GM10266 (cell line): Measurements from ENCODE around the gene THYN1.

ENCODE experiments used
- DNase-seq: peaks from one replicate; pipeline ENCODE4 v3.0.0; 2012; ENCODE audit errors: extremely low spot score
- CTCF ChIP-seq: IDR thresholded peaks from 2 replicates; pipeline ENCODE4 v1.5.1; 2012; ENCODE audit warnings: mild to moderate bottlenecking, low read depth; ENCODE audit not compliant: control insufficient read depth, insufficient read depth; ENCODE audit errors: missing control alignments

Gene THYN1

DNA sequence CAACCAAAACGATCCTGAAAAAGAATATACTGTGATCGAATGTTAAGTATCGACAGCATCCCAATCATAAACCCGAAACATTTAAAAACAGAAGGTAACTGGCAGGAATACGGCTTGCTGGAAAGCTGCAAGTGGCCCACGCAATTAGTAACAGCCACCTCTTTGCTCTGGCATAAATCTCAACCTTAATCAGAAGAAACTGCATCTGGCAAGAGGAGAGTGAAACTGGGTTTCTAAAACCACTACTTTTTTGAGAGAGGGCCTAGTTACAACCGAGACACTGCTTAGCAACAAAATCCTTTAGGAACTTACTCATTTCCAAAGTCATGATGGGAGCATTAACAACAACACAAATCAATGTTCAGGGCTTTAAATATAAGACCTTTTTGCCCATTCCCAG lies 37.3 kb downstream of the THYN1 start:
- no peak for DNase-seq
- no peak for TF ChIP-seq CTCF

DNA sequence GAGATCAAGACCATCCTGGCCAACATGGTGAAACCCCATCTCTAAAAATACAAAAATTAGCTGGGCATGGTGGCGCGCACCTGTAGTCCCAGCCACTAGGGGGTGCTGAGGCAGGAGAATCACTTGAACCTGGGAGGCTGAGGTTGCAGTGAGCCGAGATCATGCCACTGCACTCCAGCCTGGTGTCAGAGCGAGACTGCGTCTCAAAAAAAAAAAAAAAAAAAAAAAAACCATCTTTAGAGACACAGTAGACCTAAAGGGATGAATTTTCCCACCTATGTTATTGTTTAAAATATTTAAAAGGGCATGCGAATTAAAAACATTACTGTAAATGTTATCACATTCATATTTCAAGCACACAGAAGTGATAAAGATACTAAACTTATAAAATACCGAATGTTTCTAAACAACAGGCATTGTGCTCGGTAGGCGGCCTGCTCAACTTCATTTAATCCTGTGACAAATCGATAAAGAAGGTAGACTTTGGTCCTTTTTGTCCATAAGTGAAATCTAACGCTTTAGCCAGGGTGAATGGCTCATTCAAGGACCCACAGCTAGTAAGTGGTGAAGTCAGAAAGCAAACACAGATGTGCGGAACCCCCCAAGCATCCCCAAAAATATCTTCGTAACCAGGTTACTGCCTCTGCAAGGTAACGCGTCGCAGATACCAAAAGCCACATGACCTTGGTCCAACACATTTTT lies 45.5 kb downstream of the THYN1 start:
- DNase-seq: no peak

DNA sequence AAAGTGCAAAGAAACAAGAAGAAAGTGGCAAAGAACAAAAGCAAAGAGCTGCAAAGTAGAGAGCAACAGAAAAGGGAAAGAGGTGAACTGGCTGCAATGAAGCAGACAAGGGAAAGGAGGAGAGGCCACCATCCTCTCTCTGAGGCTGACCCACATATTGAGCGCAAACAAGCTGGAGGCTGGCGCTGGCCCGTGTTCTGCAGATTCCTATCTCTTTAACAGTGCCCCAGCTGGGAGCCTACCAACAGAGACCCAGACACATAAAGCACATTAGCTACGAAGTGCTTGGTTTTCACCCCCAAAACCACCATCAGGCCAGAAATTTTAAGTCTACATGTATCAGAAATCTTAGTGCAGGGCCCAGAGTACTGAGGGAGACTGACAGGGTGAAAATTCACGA lies 47.0 kb downstream of the THYN1 start:
- no peak for DNase-seq
- TF ChIP-seq CTCF: no peak

More for the DNA sequence above, 45.5 kb downstream of the THYN1 start:
- TF ChIP-seq CTCF: peak; percentile 64

DNA sequence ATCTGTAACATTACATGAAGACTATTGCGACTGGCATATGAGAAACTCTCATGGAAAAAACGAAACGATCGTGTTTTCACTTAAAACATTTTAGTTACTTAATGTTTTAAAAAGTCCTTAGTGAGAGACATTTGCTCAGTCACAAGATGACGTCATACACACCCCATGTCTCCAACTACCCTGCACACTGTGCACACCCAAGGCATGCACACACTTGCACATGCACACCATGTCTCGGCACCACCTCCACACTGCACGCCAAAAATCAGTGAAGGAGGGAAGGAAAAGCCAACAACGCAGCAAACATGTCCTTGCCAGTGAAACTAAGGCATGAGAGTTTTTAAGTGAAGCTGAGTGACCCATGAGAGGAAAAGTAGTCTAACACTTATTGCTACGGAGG lies 47.4 kb downstream of the THYN1 start:
- TF ChIP-seq CTCF: no peak
- no peak for DNase-seq

- no peak for TF ChIP-seq CTCF
- no peak for DNase-seq
Measured at GRCh38 chr11:134202661-134203060, 50.5 kb downstream of the THYN1 start.

DNA sequence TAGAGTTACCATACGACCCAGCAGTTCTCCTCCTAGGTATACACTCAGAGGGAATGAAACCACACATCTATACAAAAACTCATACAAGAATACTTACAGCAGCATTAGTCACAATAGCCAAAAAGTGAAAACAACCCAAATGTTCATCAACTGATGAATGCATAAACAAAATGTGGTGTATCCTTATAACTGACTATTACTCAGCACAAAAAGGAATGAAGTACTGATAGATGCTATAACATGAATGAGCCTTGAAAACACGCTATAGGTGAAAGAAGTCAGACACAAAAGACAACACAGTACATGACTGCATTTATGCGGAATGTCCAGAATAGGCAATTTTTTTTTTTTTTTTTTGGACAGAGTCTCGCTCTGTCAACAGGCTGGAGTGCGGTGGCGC lies 52.5 kb downstream of the THYN1 start:
- TF ChIP-seq CTCF: no peak
- no peak for DNase-seq

GRCh38 chr11:134199531-134199930 lies 53.6 kb downstream of the THYN1 start:
- no peak for TF ChIP-seq CTCF
- DNase-seq: no peak
